ENCODE data around the gene KCNA3. TPM values are rescaled to one million over a fixed set of nuclear protein-coding genes. Genes with fewer than 3 reads are reported as not detected.

KCNA3 gene
- total RNA-seq, 1 donor from 2014 or later = 8.9 TPM

- DNase-seq (no peak), ATAC-seq (no peak)
- Histone ChIP-seq H3K4me3 (no peak overlapping the region), H3K36me3 (no peaks in the 10 kb centered on the region), H3K9me3 (no peaks in the 10 kb centered on the region), H3K27me3 (no peaks in the 10 kb centered on the region), H3K4me1 (no peaks in the 10 kb centered on the region), H3K27ac (no peak overlapping the region)
- no peak for TF ChIP-seq CTCF (IDR thresholded peaks at IDR 0.05)
- intact Hi-C loops (cut with DNase I) = no loop called here
These were observed 5.4 kb upstream of the KCNA3 start for GRCh38 chr1:110680036-110680735.

GRCh38 chr1:110677526-110677925 is 2.8 kb upstream of the KCNA3 start:
- Histone ChIP-seq H3K4me3 (no peak overlapping the region), H3K36me3 (no peaks in the 10 kb centered on the region), H3K9me3 (no peaks in the 10 kb centered on the region), H3K27ac (no peak overlapping the region), H3K27me3 (peaks cover 17% of the 10 kb centered on the region), H3K4me1 (peaks cover 5% of the 10 kb centered on the region)
- ATAC-seq (no peak), DNase-seq (no peak)
- intact Hi-C loops (cut with DNase I) = no loop called here
- no peak for TF ChIP-seq CTCF (IDR thresholded peaks at IDR 0.05)

GRCh38 chr1:110676970-110677369 is 2.2 kb upstream of the KCNA3 start:
- peaks cover 5% of the 10 kb centered on the region for H3K4me1 ChIP-seq
- intact Hi-C loops (cut with DNase I) = no loop called here
- H3K36me3 ChIP-seq = no peaks in the 10 kb centered on the region
- H3K9me3 ChIP-seq = no peaks in the 10 kb centered on the region
- peaks cover 20% of the 10 kb centered on the region for H3K27me3 ChIP-seq
- no peak for TF ChIP-seq CTCF (IDR thresholded peaks at IDR 0.05)
- no peak for DNase-seq
- no peak overlapping the region for H3K27ac ChIP-seq
- H3K4me3 ChIP-seq = no peak overlapping the region
- ATAC-seq = no peak

GRCh38 chr1:110675060-110675791 is 486 bp upstream of the KCNA3 start:
- intact Hi-C loops (cut with DNase I) = no loop called here
- Histone ChIP-seq H3K4me1 (peaks cover 5% of the 10 kb centered on the region), H3K27me3 (peaks cover 29% of the 10 kb centered on the region), H3K9me3 (no peaks in the 10 kb centered on the region), H3K4me3 (peak overlapping the region; percentile 56), H3K36me3 (no peaks in the 10 kb centered on the region), H3K27ac (no peak overlapping the region)
- no peak for TF ChIP-seq CTCF (IDR thresholded peaks at IDR 0.05)
- peak; percentile 61 for DNase-seq
- peak; percentile 11 for ATAC-seq

GRCh38 chr1:110673805-110674336 is 869 bp downstream of the KCNA3 start:
- TF ChIP-seq CTCF (IDR thresholded peaks at IDR 0.05) = no peak
- Histone ChIP-seq H3K27me3 (peaks cover 39% of the 10 kb centered on the region), H3K36me3 (no peaks in the 10 kb centered on the region), H3K4me1 (peaks cover 5% of the 10 kb centered on the region), H3K9me3 (no peaks in the 10 kb centered on the region), H3K27ac (peak overlapping the region; percentile 61), H3K4me3 (peak overlapping the region; percentile 56)
- no peak for DNase-seq
- intact Hi-C loops (cut with DNase I) = no loop called here
- ATAC-seq = no peak

Measured in upper lobe of right lung (tissue), 1 donor.